Measurements from ENCODE around the gene DNAH8.

DNAH8 gene

GRCh38 chr6:38799529-38800184 is 84.5 kb downstream of the DNAH8 start:
- DNase-seq = no peak

- DNase-seq = no peak
Measured at GRCh38 chr6:38801305-38801704, 86.2 kb downstream of the DNAH8 start.

GRCh38 chr6:38802497-38802896 is 87.4 kb downstream of the DNAH8 start:
- no peak for DNase-seq

GRCh38 chr6:38803129-38803528 is 88.0 kb downstream of the DNAH8 start:
- DNase-seq = no peak

GRCh38 chr6:38804358-38804757 is 89.2 kb downstream of the DNAH8 start:
- no peak for DNase-seq

GRCh38 chr6:38805127-38805655 is 90.1 kb downstream of the DNAH8 start:
- DNase-seq = no peak

- DNase-seq = no peak
Measured at GRCh38 chr6:38805692-38806091, 90.6 kb downstream of the DNAH8 start.

- no peak for DNase-seq
Measured at GRCh38 chr6:38806271-38806670, 91.2 kb downstream of the DNAH8 start.

- DNase-seq = no peak
Measured at GRCh38 chr6:38806833-38807232, 91.7 kb downstream of the DNAH8 start.

GRCh38 chr6:38808039-38808438 is 92.9 kb downstream of the DNAH8 start:
- no peak for DNase-seq

GRCh38 chr6:38813041-38813823 is 98.1 kb downstream of the DNAH8 start:
- no peak for DNase-seq

GRCh38 chr6:38814761-38815160 is 99.7 kb downstream of the DNAH8 start:
- DNase-seq = no peak

- no peak for DNase-seq
Measured at GRCh38 chr6:38815250-38815649, 100.1 kb downstream of the DNAH8 start.

- no peak for DNase-seq
Measured at GRCh38 chr6:38818691-38819090, 103.6 kb downstream of the DNAH8 start.

GRCh38 chr6:38822963-38823362 is 107.9 kb downstream of the DNAH8 start:
- DNase-seq = no peak

GRCh38 chr6:38824243-38824894 is 109.3 kb downstream of the DNAH8 start:
- DNase-seq = no peak

- DNase-seq = no peak
Measured at GRCh38 chr6:38827024-38827423, 111.9 kb downstream of the DNAH8 start.

GRCh38 chr6:38831865-38832264 is 116.8 kb downstream of the DNAH8 start:
- no peak for DNase-seq

GRCh38 chr6:38833320-38833719 is 118.2 kb downstream of the DNAH8 start:
- DNase-seq = no peak

GRCh38 chr6:38836585-38836984 is 121.5 kb downstream of the DNAH8 start:
- DNase-seq = no peak

- DNase-seq = no peak
Measured at GRCh38 chr6:38837101-38837500, 122.0 kb downstream of the DNAH8 start.

- no peak for DNase-seq
Measured at GRCh38 chr6:38843798-38844197, 128.7 kb downstream of the DNAH8 start.

GRCh38 chr6:38845931-38846330 is 130.8 kb downstream of the DNAH8 start:
- DNase-seq = no peak

GRCh38 chr6:38846361-38846760 is 131.2 kb downstream of the DNAH8 start:
- no peak for DNase-seq
